Measurements from ENCODE around the gene PPP1CC.

- TF ChIP-seq POLR2A (IDR thresholded peaks at IDR 0.05), result no peak
- TF ChIP-seq CTCF (IDR thresholded peaks at IDR 0.05), result no peak
- TF ChIP-seq EP300 (IDR thresholded peaks at IDR 0.05), result no peak
Observed at GRCh38 chr12:110744601-110745264, 2.0 kb upstream of the PPP1CC start.
